Measurements from ENCODE around the gene NCKAP5.
A peak's percentile ranks its signal among the peaks of the same experiment; 100 is the strongest.

Gene NCKAP5

DNA sequence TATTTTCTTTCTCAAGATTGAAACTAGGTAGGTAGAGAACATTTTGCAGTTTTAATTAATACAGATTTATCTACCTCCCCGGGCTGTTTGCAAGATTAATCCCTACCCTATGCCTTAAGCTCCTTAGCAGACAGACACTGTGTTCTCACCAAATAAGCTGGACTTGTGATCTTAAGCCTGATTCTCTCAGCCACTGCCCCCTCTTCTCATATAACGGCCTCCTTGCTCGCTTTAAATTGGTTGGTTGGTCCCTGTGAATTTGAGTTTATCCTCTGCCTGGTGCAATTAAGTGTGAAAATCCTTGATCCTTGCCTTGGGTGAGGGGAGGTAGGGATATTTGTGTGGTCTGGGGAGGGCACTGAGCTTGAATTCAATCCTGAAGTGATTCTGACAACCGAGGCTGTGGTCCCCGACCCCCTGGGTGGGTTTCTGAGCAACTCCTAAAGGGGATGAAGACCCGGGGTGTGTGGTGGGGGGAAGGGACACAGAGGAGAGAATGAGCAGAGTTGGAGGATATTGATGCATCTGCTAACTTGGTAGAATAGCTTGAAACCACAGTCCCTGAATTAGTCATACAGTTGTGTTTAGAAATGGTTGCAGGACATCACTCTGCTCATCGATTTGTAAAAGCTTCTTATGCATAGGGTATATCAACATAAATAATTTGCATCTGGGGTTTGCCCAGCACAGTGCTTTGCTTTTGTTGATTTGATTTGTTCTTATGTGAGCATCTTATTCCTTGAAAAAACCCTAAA is 36.9 kb upstream of the NCKAP5 start:
- Mint-ChIP-seq H3K9me3 (no peaks in the 10 kb centered on the region), H3K4me1 (peaks cover 12% of the 10 kb centered on the region)
- TF ChIP-seq, protein P1, sequence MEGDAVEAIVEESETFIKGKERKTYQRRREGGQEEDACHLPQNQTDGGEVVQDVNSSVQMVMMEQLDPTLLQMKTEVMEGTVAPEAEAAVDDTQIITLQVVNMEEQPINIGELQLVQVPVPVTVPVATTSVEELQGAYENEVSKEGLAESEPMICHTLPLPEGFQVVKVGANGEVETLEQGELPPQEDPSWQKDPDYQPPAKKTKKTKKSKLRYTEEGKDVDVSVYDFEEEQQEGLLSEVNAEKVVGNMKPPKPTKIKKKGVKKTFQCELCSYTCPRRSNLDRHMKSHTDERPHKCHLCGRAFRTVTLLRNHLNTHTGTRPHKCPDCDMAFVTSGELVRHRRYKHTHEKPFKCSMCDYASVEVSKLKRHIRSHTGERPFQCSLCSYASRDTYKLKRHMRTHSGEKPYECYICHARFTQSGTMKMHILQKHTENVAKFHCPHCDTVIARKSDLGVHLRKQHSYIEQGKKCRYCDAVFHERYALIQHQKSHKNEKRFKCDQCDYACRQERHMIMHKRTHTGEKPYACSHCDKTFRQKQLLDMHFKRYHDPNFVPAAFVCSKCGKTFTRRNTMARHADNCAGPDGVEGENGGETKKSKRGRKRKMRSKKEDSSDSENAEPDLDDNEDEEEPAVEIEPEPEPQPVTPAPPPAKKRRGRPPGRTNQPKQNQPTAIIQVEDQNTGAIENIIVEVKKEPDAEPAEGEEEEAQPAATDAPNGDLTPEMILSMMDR (IDR thresholded peaks at IDR 0.05; ENCODE audit: unreplicated experiment in 3 of 3): no peak

DNA sequence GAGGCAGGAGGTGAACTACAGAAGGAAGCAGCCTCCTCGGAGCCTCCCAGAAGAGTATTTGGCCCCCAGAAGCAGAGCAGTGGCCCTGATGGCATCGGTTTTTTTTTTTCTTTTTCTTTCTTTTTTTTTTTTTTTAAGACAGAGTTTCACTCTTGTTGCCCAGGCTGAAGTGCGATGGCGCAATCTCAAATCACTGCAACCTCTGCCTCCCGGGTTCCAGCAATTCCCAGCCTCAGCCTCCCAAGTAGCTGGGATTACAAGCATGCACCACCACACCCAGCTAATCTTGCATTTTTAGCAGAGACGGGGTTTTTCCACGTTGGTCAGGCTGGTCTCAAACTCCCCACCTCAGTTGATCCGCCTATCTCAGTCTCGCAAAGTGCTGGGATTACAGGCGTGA is 34.8 kb upstream of the NCKAP5 start:
- H3K27me3 Mint-ChIP-seq (ENCODE audit: low read depth): peaks cover 18% of the 10 kb centered on the region
- no peaks in the 10 kb centered on the region for H3K36me3 Mint-ChIP-seq (ENCODE audit: low read depth)
- H3K4me1 Mint-ChIP-seq: peaks cover 24% of the 10 kb centered on the region
- no peak overlapping the region for H3K27ac Mint-ChIP-seq
- TF ChIP-seq, protein P1 (IDR thresholded peaks at IDR 0.05; ENCODE audit: unreplicated experiment in 3 of 3): no peak
- no peaks in the 10 kb centered on the region for H3K9me3 Mint-ChIP-seq
- H3K4me3 Mint-ChIP-seq: no peak overlapping the region

More for the DNA sequence above, 36.9 kb upstream of the NCKAP5 start:
- H3K4me3 Mint-ChIP-seq: no peak overlapping the region
- H3K27ac Mint-ChIP-seq: no peak overlapping the region
- H3K27me3 Mint-ChIP-seq (ENCODE audit: low read depth): peaks cover 18% of the 10 kb centered on the region
- H3K36me3 Mint-ChIP-seq (ENCODE audit: low read depth): no peaks in the 10 kb centered on the region

DNA sequence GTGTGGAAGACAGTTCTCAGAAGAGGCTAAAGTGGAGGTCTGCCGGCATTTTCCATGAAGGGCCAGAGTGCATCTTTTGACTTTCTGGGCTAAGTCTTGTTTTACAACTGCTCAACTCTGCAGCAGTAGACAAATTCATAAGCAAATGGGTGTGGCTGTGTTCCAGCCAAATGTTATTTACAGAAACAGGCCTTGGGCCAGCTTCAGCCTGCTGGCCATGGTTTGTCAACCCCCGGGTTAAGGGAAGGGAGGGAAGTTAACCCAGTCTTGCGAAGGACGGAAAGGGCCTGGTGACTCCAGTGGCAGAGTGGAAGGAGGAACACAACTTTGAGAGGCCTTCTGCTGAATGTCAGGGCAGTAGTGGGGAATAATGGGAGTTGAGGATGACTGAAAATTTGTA is 34.3 kb upstream of the NCKAP5 start:
- Mint-ChIP-seq H3K4me1 (peaks cover 24% of the 10 kb centered on the region), H3K27ac (peak overlapping the region in 1 of 3 experiments; percentile 6), H3K9me3 (no peaks in the 10 kb centered on the region), H3K36me3 (ENCODE audit: low read depth) (no peaks in the 10 kb centered on the region), H3K4me3 (no peak overlapping the region), H3K27me3 (ENCODE audit: low read depth) (peaks cover 18% of the 10 kb centered on the region)
- TF ChIP-seq, protein P1 (IDR thresholded peaks at IDR 0.05; ENCODE audit: unreplicated experiment in 3 of 3): no peak

DNA sequence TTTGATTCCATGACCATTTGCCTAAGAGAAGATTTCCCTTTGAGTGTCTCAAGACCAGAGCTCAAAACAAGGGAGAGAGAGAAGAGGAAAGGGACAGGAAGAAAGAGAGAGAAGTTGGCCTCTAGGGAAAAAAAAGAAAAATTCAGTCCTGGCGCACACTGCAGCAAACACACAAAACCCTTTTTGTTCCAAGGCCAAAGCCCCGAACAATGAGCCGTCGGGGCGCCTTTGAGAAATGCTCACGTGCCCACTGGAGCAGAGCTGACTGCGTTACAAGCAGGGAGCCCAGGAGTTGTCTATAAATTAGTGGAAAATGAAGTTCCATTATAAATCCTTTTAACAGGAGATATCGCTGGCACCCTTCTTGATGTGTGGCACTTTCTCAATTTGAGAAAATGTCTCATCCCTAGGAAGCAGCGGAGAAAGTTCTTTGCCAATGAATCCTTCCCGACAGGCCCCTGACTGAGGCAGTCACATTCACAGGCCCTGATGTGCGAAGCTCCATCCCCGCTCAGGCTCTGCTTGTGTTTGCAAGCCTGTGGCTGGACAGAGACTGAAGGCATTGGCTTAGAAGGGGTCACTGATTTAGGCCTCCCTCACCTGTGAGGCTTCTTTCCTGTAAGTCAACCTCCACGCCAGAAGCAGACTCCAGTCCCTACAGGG is 32.1 kb upstream of the NCKAP5 start:
- Mint-ChIP-seq H3K4me3 (no peak overlapping the region), H3K27ac (no peak overlapping the region), H3K36me3 (ENCODE audit: low read depth) (no peaks in the 10 kb centered on the region), H3K9me3 (no peaks in the 10 kb centered on the region), H3K4me1 (peaks cover 24% of the 10 kb centered on the region), H3K27me3 (ENCODE audit: low read depth) (peaks cover 18% of the 10 kb centered on the region)
- TF ChIP-seq, protein P1 (IDR thresholded peaks at IDR 0.05; ENCODE audit: unreplicated experiment in 3 of 3): no peak

DNA sequence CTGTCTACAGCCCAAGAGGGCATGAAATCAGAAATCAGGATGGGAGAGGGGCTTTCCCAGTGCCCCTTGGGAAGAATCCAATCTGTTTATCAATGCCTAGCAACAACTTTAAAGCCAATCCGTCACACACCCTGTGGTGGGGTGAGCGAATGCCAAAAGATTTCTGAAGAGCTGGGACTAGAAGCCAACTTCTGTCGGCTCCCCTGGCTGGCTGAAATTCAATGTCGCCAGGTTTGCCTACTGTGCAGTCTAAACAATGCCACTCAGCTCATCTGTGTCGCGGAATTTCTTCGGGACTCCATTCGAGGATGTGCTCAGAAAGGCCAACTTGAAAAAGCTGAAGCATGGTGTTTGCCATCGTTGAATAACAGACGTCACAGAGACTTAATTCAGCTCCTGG is 31.5 kb upstream of the NCKAP5 start:
- no peaks in the 10 kb centered on the region for H3K9me3 Mint-ChIP-seq

More for the DNA sequence above, 31.5 kb upstream of the NCKAP5 start:
- Mint-ChIP-seq H3K27ac (peak overlapping the region in 1 of 3 experiments; percentile 23), H3K4me1 (peaks cover 24% of the 10 kb centered on the region), H3K4me3 (no peak overlapping the region), H3K36me3 (ENCODE audit: low read depth) (no peaks in the 10 kb centered on the region), H3K27me3 (ENCODE audit: low read depth) (peaks cover 18% of the 10 kb centered on the region)
- TF ChIP-seq, protein P1 (IDR thresholded peaks at IDR 0.05; ENCODE audit: unreplicated experiment in 3 of 3): no peak

Data from nephron (organoid).